Pons (tissue), 1 donor: ENCODE results near the gene ZFPM1.

Experiments used
- DNase-seq: peaks from one replicate; pipeline ENCODE4 v3.0.0-alpha.2; 2016; ENCODE audit warnings: low spot score

ZFPM1 gene

DNA sequence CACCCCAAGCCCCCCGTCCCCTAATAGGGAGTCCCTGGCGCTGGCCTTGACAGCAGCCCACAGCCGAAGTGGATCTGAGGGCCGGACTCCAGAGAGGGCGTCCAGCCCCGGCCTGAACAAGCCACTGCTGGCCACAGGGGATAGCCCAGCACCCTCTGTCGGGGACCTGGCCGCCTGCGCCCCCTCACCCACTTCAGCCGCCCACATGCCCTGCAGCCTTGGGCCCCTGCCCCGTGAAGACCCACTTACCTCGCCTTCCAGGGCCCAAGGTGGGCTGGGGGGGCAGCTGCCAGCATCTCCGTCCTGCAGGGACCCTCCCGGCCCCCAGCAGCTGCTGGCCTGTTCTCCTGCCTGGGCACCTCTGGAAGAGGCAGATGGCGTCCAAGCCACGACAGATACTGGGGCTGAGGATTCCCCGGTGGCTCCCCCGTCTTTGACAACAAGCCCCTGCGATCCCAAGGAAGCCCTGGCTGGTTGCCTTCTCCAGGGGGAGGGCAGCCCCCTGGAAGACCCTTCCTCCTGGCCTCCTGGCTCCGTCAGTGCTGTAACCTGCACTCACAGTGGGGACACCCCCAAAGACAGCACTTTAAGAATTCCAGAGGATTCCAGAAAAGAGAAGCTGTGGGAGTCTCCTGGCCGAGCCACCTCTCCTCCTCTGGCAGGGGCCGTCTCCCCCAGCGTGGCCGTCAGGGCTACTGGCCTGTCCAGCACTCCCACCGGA lies 19.3 kb upstream of the ZFPM1 start:
- no peak for DNase-seq

DNA sequence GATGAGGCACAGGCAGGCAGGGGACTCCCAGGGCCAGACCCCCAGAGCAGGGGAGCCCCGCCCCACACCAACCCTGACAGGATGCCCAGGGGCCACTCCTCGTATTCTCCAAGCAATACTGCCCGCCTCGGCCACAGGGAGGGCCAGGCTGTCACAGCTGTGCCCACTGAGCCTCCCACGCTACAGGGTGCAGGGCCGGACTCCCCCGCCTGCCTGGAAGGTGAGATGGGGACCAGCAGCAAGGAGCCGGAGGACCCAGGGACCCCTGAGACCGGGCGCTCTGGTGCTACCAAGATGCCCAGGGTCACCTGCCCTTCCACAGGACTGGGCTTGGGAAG lies 18.8 kb upstream of the ZFPM1 start:
- no peak for DNase-seq

DNA sequence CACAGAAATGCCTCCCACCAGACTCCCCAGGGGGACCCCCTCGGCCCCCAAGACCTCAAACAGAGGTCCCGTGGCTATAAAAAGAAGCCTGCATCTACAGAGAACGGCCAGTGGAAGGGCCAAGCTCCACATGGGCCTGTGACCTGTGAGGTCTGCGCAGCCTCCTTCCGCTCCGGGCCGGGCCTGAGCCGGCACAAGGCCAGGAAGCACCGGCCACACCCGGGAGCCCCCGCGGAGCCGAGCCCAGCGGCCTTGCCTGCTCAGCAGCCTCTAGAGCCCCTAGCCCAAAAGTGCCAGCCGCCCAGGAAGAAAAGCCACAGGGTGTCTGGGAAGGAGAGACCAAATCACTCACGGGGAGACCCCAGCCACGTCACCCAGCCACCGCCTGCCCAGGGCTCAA lies 18.3 kb upstream of the ZFPM1 start:
- DNase-seq, result no peak

DNA sequence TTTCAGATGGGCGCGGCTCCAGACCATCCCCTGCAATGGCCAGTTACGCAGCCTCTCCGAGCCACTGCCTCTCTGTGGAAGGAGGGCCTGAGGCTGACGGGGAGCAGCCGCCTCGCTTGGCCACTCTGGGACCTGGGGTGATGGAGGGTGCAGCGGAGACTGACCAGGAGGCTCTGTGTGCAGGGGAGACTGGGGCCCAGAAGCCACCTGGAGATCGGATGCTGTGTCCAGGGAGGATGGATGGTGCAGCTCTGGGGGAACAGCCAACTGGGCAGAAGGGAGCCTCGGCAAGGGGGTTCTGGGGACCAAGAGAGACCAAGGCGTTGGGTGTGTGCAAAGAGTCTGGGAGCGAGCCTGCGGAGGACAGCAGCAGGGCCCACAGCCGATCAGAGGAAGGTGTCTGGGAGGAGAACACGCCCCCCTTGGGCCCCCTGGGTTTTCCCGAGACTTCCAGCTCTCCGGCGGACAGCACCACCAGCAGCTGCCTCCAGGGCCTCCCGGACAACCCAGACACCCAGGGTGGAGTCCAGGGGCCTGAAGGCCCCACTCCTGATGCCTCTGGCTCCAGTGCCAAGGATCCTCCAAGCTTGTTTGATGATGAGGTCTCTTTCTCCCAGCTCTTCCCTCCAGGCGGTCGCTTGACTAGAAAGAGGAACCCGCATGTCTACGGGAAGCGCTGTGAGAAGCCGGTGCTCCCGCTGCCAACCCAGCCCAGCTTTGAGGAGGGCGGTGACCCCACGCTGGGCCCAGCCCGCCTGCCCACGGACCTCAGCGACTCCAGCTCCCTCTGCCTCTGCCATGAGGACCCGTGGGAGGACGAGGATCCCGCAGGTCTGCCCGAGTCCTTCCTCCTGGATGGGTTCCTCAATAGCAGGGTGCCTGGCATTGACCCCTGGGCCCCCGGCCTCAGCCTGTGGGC lies 17.4 kb upstream of the ZFPM1 start:
- DNase-seq, result no peak

DNA sequence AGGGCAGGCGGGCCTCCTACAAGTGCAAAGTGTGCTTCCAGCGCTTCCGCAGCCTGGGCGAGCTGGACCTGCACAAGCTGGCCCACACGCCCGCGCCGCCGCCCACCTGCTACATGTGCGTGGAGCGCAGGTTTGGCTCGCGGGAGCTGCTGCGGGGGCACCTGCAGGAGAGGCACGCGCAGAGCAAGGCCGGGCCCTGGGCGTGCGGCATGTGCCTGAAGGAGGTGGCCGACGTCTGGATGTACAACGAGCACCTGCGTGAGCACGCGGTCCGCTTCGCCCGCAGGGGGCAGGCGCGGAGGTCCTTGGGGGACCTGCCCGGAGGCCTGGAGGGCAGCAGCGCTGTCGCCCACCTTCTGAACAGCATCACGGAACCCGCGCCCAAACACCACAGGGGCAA lies 16.3 kb upstream of the ZFPM1 start:
- DNase-seq, result no peak

DNA sequence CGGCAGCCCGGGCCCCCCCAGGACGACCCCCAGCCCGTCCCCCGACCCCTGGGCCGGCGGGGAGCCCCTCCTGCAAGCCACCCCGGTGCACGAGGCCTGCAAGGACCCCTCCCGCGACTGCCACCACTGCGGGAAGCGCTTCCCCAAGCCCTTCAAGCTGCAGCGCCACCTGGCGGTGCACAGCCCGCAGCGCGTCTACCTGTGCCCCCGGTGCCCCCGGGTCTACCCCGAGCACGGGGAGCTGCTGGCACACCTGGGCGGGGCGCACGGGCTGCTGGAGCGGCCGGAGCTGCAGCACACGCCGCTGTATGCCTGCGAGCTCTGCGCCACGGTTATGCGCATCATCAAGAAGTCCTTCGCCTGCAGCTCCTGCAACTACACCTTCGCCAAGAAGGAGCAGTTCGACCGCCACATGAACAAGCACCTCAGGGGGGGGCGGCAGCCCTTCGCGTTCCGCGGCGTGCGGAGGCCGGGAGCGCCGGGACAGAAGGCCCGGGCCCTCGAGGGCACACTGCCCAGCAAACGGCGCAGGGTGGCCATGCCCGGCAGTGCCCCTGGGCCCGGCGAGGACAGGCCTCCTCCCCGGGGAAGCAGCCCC lies 15.6 kb upstream of the ZFPM1 start:
- DNase-seq, result no peak

DNA sequence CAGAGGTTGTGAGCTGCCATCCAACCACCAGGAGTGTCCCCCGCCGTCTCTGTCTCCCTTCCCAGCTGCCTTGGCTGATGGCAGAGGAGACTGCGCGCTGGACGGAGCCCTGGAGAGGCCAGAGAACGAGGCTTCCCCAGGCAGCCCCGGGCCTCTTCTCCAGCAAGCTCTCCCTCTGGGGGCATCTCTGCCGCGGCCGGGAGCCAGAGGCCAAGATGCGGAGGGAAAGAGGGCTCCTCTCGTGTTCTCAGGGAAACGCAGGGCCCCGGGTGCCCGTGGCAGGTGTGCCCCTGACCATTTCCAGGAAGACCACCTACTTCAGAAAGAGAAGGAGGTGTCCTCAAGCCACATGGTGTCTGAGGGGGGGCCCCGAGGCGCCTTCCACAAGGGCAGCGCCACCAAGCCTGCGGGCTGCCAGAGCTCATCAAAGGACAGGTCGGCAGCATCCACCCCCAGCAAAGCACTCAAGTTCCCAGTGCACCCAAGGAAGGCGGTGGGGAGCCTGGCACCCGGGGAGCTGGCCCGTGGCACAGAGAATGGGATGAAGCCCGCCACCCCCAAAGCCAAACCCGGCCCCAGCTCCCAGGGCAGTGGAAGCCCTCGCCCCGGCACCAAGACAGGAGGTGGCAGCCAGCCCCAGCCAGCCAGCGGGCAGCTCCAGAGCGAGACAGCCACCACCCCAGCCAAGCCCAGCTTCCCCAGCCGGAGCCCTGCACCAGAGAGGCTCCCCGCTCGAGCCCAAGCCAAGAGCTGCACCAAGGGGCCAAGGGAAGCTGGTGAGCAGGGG lies 14.8 kb upstream of the ZFPM1 start:
- no peak for DNase-seq

DNA sequence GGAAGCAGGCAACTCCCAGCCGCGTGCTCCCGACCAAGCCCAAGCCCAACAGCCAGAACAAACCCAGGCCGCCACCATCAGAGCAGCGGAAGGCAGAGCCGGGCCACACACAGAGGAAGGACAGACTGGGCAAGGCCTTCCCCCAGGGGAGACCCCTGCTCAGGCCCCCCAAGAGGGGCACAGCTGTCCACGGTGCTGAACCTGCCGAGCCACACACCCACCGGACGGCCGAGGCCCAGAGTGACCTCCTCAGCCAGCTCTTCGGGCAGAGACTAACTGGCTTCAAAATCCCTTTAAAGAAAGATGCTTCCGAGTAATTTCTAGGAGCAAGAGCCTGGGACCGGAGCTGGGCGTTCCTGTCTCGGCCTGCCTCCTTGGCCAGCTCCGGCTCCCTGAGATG lies 14.1 kb upstream of the ZFPM1 start:
- no peak for DNase-seq

DNA sequence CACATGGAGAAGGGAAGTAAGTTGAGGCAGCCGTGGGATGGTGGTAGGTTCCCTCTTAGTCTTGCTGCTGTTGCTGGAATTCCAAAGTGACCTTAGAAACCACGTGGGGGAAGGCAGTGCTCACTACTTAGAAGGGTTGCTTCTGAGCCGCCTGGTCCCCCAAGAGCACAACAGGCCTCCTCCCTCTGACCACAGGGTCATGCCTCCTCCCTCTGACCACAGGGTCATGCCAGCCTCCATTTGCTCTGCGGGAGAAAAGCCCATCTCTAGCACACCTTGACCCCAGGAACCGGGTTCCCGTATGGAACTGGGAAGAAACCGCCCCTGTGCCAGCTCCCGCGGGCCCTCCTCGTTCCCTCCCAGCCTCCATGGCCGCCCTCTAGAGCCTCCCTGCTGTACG lies 13.4 kb upstream of the ZFPM1 start:
- DNase-seq, result no peak

DNA sequence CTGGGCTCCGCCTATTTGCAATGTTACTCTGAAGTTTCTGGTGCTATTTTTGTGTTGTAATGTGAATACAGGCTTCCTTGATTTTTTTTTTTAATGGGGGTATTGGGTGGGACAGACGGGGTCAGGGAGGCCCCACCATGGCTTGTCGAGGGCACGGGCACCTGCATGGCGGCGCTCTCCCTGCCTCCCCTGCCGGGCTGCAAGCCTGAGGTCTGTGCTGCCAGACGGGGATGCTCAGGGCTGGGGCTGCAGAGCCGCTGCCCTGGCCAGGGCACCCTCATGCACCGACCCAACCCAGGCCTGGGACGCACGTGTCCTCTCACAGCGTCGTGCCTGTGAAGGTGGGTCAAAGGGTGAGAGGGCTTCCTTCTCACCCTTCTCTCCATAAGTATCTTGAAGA lies 13.0 kb upstream of the ZFPM1 start:
- no peak for DNase-seq

DNA sequence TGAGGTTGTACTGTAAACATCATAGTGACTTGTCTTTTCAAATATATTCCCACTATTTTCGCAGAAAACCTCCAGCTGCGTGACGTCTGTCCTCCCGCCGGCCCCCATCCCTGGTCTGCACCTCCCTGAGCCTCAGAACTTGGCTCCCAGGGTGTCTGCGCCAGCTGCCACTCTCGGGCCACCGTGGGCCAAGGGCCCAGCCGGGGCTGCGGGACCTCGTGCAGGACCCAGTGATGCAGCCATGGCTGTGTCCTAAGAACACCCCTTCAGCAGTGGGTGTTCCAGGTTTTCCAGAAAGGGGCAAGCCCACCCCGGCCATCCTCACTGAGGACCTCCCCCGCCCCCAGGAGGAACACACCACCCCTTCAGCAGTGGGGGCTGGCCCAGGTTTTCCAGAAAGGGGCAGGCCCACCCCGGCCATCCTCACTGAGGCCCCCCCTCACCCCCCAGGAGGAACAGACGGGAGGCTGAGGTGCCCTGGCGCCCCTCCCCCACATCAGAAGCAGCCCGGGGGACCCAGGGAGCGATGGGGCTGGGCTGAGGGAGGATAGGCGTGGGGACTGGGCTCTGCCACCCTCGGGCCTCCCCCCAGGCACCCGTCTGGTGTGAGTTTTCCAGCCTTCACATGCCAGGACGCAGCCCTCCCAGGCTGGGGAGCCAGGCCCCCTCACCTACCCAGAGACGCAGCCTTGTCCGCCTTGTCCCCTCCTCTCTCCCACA lies 12.2 kb upstream of the ZFPM1 start:
- DNase-seq, result no peak

DNA sequence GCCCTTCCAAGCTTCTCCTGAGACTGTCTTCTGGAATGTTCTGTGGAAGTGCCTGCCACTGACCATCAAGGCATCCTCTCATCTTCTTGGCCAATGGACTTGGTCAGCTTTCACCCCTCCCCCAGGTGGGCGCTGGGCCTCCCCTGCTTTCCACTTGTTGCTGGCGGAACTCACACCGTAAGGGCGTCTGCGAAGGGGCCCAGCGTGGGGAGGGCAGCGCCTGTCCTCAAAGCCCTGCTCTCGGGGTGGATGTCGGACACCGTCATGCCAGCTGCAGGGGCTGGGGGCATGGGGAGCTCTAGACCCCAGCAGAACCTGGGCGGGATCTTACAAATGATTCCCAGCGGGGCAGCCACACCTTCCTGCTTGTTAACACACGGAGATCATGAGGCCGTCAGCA lies 11.6 kb upstream of the ZFPM1 start:
- DNase-seq, result no peak

DNA sequence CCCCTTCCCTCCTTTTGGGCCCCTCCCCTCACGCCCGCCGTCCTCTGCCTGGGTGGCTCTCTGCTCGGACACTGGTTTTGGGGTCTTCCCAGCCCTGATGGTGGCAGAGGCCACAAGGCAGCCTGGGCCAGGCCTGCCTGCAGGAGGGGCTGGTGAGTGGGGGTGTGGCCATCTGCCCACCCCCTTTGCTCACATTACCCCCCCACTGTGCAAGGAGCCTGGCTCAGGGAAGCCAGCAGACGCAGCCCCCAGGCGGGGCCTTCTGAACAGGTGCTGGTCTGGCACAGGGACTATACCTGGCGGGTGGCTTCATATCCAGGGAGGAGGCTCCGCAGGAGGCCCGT lies 10.7 kb upstream of the ZFPM1 start:
- no peak for DNase-seq

DNA sequence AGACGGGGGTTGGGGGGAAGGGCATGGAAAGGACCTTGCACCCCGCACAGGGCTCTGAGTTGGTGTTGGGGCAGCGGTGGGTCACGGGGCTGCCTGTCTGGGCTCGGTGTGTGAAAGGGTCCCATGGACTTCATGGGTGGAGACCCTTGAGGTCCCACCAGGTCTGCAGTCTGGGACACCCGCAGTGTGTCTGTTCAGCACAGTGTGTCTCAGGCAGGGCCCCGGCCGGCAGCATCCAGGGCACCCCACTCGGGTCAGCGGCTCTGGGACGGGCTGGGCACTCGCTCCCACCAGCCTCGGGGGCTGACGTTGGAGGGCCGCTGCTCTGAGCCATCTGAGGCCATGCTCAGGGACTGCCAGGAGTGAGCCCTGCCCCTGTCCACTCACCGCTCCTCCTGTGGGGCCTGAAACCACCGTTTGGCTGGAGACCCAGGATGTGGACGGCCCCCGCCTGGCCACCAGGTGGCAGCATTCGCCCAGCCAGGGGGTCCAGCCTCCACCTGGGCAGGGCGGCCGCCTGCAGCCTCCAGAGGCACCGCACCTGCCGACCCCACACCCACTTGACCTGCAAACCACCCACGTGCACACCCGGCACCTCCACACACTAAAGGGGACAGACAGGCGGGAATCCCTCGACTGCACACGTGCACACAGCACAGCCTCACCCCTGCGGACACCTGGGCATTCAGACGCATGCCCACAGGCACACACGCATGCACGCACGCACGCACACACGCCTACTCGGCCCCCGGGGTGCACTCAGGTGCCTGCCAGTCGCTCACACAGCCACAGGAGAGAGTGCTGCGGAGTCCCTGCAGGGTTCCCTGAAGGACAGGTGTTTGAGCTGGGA lies 10.1 kb upstream of the ZFPM1 start:
- peak; percentile 30 for DNase-seq

DNA sequence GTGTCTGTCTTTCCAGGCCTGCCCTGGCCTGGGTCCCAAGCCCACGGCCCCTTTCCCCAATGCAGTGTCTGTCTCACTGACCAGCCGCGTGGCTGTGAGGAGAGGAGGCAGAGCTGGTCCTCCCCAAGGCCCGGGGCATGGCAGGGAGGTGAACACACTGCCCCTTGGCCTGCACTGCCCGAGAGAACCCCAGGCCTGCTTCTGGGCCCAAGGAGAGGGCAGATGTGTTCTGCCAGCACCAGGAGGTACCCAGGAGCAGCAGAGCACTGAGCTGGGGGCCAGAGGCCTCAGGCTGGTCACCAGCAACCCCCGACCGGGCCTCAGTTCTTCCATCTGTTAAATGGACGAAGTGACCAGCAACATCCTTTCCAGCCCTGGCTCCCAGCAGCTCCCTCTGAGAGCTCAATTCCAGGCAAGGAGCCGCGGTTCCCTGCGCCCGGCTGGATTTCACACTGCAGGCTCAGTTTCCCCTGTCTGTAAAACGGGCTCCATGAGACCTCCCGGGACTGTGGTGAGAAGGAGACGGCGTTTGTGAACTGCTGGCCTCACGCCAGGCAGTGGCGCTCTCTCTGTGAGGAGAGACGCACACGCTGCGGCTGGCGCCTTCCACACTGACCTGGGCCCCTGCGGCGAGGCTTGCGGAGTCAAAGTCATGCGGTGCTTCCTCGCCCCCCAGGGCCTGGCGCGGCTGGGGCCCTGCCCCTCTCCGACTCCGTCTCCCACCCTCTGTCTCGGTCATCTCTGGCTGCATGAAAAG lies 8.1 kb upstream of the ZFPM1 start:
- no peak for DNase-seq

DNA sequence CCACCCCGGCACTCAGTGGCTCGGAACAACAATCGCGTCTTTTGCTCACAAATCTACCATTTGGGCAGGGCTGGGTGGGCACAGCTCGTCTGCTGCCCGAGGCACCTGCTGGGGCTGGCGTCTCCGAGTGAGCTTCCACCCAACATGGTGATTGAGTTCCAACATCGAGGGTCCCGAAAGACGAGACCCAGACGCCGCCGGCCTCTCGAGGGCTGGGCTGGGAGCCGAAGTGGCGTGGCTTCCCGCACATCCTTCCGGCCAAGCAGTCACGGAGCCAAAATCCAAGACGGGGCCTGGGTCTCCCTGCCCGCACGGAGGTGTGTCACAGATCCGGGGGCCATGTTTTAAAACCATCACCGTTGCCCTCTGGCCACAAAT lies 7.5 kb upstream of the ZFPM1 start:
- DNase-seq, result no peak

DNA sequence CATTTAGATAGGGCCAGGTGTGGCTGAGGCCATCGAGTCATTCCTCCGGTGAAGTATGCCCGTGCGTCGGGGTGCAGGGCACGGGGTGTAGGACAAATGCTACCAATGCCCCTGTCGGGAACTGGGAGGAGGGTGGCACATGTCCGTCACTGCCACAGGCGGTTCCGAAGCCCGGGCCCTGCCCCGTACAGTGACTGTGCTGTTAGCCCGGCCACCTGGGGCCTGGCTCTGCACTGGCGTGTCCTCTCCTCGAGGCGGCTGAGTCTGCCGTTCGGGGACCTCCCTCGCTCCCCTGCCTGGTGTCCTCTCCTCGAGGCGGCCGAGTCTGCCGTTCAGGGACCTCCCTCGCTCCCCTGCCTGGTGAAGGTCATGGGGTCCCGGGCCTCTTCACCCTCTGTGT lies 7.0 kb upstream of the ZFPM1 start:
- no peak for DNase-seq

DNA sequence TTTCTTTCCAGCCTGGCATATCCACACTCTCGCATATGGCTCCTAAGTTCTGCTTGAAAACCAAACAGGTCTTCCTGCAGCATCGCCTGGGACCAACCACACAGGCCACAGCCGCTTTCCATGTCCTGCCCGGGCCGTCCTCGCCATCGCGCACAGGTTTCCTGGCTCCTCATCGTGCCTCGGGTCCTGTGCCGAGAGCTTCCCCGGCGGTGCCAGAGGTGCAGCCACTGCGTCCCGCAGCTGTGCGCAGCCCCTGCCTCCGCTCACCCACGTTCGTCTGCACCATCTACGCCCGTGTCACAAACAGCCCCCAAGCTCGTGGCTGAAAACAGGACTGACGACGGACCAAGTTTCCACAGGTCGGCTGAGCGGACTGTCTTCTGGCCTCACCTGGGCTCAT lies 6.3 kb upstream of the ZFPM1 start:
- no peak for DNase-seq

DNA sequence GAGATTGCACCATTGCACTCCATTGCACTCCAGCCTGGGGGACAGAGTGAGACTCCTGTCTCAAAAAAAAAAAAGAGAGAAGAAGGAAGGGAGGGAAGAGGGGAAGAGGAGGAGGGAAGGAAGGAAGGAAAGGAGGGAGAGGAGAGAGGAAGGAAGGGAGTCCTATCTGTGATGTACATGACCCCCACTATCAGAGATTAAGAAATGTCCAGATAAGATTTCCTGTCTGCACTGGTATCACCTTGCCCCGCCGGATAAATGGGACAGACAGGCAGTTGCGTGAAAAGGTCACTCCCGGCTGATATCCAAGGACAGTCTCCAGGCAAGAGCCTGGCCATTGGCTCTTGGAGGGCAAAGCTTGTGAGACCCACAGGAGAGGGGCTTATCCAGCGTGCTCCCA lies 5.2 kb upstream of the ZFPM1 start:
- no peak for DNase-seq
